Activated CD8-positive, alpha-beta memory T cell treated with anti-CD3 and anti-CD28 coated beads for 4 hours (primary cell): Measurements from ENCODE around the gene PECR.
"Not testable (repeated sequence)": the region's sequence is repeated elsewhere in the genome, so short reads cannot be mapped to it uniquely, and the experiment has no call there.

Experiments used
- DNase-seq, 2 donors: peaks; one replicate each; pipeline ENCODE4 v3.0.0-alpha.2; 2020; ENCODE audit warnings: low read depth in 2 of 2

Gene PECR

GRCh38 chr2:216104691-216105090 is 23.1 kb upstream of the PECR start:
- no peak for DNase-seq

DNA sequence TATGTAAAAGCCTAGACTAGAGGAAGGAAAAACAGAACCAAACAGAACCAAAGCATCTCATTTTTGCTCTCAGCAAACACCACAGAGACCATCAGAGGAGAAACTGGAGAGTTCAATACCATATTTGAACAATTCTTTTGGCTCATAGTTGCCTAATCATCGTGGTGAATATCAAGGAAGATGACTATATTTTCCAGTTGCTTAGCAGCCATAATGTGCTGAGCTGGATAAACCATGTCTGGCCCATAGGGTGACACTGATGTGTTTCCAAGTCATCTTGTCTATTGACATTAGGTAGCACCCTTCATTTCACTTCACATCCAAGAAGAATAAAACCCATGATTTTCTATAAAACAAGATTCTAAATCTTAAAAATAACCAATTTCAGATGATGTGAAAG is 21.6 kb upstream of the PECR start:
- no peak for DNase-seq

GRCh38 chr2:216101109-216101508 is 19.5 kb upstream of the PECR start:
- DNase-seq: no peak

GRCh38 chr2:216098421-216099334 is 17.1 kb upstream of the PECR start:
- DNase-seq: no peak

DNA sequence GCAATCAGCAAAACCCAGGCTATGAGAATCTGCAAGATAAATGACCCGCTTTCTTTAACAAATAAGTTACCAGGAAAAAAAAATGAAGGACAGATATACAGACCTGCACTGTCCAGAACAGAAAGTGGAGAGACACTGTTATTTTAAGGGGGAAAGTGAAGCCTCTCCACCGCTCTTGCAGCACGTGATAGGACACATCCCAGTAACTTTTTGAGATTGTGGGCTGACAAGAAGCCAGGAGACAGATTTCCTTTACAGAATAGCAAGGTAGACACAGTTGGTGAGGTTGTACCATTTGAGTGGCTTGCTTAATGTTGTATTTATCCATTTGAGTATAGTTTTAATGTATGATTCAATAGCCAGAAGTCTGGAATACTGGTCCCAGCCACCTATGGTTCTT is 13.1 kb upstream of the PECR start:
- no peak for DNase-seq

DNA sequence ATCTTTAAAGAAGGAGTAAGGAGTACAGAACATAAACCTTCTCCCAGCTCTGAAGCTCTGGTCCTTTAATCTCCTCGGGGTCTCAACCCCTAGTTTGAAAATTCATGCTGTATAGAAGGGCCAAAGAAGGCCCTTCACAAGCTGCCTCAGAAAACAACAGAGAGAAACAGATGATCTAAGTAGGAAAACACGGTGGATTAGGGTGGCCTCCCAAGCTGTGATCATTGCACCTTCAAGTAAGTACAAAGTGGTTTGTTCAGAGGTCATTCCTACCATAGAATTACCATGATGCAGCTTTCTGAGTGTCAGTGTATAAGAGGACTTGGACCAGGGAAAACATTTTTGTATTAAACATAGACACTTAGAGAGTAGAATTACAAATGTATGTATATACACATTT is 11.0 kb upstream of the PECR start:
- no peak for DNase-seq

DNA sequence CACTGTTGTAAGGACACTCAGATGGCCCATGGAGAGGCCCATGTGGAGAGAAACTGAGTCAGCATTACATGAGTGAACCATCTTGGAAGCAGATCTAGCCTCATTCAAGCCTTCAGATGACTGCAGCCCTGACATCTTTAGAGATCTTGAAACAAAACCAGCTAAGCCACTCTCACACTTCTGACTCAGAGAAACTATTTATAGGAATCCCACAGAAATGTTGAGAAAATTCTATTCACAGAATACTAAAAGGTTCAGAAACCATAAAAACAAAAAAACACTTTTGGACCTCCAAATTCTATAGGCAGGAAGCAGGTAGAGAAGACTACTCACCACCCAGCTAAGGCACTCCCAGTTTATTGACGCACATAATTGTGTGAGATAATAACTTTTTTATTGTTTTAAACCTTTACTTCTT is 8.8 kb upstream of the PECR start:
- DNase-seq: no peak

DNA sequence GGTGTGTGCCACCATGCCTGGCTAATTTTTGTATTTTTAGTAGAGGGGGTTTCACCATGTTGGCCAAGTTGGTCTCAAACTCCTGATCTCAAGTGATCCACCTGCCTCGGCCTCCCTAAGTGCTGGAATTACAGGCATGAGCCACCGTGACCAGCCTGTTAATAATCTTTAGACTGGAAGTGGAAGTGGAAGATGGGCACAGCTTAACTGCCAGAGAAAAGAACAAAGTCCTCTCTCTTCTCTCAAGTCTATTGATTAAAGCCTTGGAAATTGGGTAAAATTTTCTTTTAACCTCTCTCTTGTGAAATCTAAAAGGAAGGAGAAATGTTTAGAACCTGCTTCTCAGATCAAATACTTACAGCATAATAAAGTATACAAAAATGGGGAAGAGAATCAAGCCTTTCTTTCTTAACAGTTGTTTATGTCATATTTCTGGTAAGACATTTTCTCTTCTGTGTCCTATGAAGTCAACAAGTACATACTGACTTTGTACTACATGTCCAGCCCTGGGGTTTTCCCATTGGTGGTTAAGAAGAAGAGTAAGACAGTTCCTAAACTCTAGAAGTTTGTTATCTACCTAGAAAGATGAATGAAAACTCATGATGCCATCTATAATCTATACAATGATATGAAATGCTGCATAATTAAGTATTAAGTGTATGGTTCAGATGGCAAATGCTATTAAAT is 4.7 kb upstream of the PECR start:
- DNase-seq: no peak

GRCh38 chr2:216084547-216084946 is 2.9 kb upstream of the PECR start:
- no peak for DNase-seq

DNA sequence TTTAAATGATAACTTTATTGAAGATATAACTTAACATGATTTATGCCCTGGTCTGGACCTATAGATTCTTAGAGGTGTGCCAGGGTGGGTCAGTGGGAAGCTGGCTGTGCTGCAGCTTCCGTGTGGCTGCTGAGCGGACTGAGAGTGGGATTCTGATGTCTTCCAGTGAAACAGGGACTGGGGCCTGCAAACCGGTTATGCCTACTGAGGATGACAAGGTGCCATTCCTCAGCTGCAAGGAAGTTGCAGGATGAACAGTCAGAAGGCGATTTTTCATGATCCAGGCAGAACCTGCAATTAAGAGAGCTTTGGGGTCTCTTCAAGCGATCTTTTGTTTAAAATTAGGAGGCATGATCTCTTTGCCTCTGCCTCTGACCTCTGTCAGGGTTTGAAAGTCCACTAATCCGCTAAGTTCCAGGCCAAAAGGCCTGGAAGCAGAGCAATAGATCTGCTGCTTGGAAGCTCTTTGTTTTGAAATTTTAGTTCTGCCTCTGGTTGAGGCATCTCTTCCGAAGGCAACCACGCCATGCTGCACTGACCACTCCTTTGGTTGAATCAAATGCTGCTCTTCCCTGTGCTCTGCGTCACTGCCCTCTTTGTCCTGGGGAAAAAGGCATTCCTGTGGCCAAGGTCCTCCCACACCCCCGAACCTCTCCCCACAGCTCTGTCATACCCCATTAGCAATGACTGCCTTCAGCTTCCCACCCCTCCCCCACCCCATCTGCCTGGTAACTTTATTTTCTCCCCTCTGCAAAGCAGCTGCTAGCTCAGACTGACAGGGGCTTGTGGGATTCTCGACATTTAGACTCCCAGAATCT is 2.1 kb upstream of the PECR start:
- DNase-seq: no peak

DNA sequence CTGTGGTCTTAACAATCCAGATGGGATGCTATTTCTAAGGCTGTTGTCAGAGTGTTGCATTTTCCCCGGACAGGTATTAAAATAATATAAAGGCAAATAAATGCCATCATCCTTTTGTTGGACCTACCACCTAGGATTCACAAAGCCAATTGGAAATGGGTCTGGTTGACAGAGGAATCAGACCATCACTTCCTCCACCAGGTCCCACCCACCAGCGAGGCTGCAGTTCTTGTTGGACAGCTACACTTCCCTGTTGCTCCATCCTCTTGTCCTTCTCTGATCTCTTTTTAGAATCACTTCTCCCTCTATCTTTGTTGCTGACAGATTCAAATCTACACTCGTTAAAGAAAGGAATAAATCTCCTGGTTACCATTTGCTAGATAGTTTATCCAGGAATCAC is 1.2 kb upstream of the PECR start:
- DNase-seq: no peak

- no peak for DNase-seq
These were observed 605 bp upstream of the PECR start for GRCh38 chr2:216082117-216082711.

DNA sequence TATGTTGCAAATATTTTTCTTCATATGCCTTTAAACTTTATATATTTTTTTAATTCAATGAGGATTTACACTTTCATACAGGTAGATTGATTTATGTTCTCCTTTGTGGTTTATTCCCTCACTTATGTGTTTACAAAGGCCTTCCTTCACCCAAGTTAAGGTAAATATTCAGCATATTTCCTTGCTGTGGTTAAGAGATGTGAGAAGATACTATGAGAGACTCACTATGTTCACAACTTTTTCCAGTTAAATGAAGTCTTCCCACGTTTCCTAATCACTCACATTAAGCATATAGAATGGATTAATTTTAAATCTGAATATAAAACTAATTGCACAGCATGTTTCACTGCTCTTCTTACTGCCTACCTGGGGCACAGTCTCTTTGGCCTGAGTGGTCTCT is 597 bp downstream of the PECR start:
- no peak for DNase-seq

GRCh38 chr2:216080048-216080447 is 1.6 kb downstream of the PECR start:
- DNase-seq: not testable (repeated sequence)

- no peak for DNase-seq
These were observed 2.8 kb downstream of the PECR start for GRCh38 chr2:216078776-216079175.

- DNase-seq: no peak
These were observed 5.8 kb downstream of the PECR start for GRCh38 chr2:216075510-216076485.

- no peak for DNase-seq
These were observed 6.8 kb downstream of the PECR start for GRCh38 chr2:216074794-216075193.

DNA sequence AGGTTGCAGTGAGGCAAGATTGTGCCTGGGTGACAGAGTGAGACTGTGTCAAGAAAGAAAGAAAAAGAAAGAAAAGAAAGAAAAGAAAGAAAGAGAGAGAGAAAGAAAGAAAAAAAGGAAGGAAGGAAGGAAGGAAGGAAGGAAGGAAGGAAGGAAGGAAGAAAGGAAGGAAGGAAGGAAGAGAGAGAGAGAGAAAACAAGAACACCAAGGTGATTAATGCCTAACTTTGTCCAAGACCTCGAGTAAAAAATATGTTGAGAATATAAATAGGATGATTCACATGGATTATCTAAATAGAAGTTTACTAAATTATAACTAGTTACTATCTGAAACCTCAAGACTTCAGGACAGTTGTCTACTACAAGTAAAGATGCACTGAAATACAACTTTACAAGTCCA is 7.2 kb downstream of the PECR start:
- DNase-seq: no peak

DNA sequence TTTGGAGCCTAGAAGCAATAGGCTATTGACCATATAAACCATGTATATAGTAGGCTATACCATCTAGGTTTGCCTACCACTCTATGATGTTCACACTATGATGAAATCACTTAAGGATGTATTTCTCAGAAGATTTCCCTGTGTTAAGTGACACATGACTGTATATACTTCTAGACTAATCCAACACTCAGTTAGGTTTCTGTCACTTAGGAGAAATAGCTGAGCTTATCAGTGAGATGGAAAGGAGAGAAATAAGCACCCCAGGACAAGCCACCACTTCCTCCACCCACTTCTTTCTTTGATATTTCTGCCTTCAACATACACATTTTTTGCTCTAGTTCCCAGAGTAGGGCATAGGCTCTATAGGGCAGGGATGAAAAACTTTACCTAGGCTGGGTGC is 7.8 kb downstream of the PECR start:
- no peak for DNase-seq

- no peak for DNase-seq
These were observed 9.1 kb downstream of the PECR start for GRCh38 chr2:216072473-216072872.
